Measurements from ENCODE around the gene FAM200B. TPM values are rescaled to one million over a fixed set of nuclear protein-coding genes. Genes with fewer than 3 reads are reported as not detected.

The FAM200B gene
- total RNA-seq, 1 donor from 2014 or later: 20.6 TPM

DNA sequence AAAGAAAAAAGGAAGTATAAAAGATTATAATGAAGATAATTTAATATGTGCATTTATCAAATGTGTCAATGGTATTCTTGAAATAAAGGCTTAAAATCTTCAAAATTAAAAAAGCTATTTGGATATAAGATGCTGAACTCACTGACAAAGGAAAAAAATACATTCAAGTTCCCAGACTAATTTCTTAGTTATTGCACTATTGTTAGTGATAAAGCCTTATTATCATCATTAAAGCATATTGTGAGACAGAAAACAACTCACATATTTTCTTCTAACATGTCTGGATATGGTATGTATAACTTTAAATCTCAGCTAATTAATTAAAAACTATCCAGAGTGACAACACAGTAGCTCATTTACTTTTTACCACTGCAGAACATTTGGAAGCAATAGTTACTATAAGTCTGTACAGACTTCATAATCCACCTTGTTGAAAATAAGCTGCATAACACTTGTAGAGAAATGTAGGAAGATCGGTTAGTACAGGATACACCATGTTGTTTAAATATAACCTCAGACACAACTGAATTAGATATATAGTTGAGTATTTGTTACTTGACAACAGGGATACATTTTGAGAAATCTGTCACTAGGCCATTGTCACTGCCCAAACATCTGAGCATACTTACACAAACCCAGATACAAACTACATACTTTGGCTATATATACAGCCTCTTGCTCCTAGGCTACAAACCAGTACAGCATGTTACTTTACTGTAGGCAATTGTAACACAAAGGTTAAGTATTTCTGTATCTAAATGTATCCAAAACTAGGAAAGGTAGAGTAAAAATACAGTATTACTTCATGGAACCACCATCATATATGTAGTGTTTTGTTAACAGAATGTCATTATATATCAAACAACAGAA lies 12.8 kb upstream of the FAM200B start:
- DNase-seq (ENCODE audit: low read depth): no peak

DNA sequence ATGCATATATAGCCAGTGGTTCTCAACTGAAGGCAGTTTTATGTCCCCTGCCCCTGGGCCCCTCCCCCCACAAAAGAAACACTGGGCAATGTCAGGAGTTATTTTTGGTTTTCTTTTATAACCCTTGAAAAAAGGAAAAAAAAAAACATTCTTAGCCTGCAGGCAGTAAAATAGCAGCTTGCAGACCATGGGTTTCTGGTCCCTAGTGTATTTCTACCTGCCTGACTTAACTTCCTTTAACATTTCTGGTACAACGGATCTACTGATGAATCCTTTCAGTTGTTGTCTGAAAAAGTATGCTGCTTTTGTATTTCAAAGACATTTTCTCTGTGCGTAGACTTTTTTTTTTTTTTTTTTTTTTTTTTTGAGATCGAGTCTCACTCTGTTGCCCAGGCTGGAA lies 11.1 kb upstream of the FAM200B start:
- DNase-seq (ENCODE audit: low read depth): no peak

DNA sequence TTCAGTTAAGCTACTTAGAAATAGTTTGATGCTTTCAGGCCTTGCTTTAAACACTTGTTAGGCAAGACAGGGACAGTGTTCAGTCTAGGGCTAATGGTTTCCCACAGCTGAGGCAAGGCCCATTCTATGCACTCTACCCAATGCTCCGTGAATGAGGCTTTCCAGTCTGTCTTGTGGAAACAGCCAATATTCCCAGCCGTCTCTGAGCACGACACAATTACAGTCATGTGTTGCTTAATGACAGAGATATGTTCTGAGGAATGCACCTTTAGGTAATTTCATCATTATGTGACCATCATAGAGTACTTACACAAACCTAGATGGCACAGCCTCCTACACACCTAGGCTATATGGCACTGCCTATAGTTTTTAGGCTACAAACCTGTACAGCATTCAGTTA lies 9.5 kb upstream of the FAM200B start:
- no peak for DNase-seq (ENCODE audit: low read depth)

GRCh38 chr4:15673337-15673736 lies 8.3 kb upstream of the FAM200B start:
- no peak for DNase-seq (ENCODE audit: low read depth)

- DNase-seq (ENCODE audit: low read depth): no peak
Measured at GRCh38 chr4:15674046-15674445, 7.6 kb upstream of the FAM200B start.

DNA sequence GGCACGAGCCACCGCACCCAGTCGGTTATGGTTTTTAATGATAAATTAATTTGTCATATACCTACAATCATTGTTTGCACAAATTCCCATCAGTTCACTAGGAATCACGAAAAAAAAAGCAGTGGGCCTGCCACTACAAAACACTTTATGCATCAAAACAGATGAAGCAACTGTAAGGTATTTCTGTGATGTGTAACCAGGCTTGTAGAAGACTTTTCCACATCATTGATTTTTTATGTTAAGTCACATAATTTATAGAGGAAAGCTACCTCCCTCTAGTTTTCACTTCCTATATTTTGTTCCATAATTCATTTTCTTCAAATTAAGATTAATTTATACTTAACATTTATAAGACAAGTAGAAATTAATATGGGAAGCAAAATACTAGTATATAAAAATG lies 6.7 kb upstream of the FAM200B start:
- DNase-seq (ENCODE audit: low read depth): peak; percentile 79

DNA sequence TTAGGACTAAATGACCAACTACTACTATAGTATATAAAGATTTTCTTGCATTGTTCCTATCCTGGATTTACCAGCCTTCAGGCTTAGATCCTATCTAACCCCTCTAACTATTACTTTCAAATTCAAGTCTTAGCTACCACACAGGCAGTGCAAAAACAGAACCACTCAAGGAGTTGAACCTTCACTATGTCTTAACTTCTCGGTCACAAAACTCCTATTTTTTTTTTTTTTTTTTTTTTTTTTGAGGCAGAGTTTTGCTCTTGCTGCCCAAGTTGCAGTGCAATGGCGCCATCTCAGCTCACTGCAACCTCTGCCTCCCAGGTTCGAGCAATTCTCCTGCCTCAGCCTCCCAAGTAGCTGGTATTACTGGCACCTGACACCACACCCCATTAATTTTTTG lies 6.3 kb upstream of the FAM200B start:
- no peak for DNase-seq (ENCODE audit: low read depth)

DNA sequence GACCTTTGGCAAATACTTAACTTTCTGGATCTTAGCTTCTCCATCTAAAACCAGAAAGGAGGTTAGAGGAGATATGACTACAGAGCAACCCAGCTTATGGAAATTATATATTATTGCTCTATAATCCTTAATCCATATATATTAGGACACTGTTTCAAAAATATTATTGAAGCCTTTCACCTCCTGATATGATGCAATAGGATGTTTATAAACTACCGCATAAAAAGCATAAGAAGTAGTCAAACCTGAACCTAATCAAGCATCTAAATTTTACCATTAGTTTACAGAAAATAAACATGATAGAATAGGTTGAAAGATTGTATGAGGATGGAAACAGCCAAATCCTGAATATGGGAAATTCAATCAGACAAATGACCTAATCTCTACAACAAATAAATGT lies 5.6 kb upstream of the FAM200B start:
- no peak for DNase-seq (ENCODE audit: low read depth)

DNA sequence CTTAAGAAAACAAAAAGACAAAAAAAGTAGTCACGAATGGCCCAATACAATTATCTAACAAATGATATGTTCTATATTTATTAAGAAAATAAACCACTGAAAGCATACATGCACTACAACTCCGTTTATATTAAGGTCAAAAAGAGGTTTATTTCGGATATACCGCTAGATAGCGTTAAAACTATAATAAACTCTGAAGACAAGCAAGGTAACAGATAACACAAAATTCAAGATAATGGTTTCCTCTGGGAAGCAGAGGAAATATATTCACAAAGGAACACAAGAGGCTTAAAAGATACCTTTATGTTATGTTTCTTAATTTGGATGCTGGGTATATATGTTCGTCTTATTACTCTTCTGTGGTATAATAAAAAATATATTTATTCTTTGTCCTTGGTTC lies 4.7 kb upstream of the FAM200B start:
- DNase-seq (ENCODE audit: low read depth): no peak

GRCh38 chr4:15677507-15677988 lies 4.1 kb upstream of the FAM200B start:
- peak; percentile 100 for DNase-seq (ENCODE audit: low read depth)

- DNase-seq (ENCODE audit: low read depth): no peak
Measured at GRCh38 chr4:15681067-15681371, 608 bp upstream of the FAM200B start.

- no peak for DNase-seq (ENCODE audit: low read depth)
Measured at GRCh38 chr4:15682242-15683142, 865 bp downstream of the FAM200B start.

GRCh38 chr4:15683143-15683495 lies 1.5 kb downstream of the FAM200B start:
- DNase-seq (ENCODE audit: low read depth): no peak

GRCh38 chr4:15684498-15684897 lies 2.9 kb downstream of the FAM200B start:
- DNase-seq (ENCODE audit: low read depth): no peak

GRCh38 chr4:15688051-15688450 lies 6.4 kb downstream of the FAM200B start:
- DNase-seq (ENCODE audit: low read depth): no peak

GRCh38 chr4:15689540-15689939 lies 7.9 kb downstream of the FAM200B start:
- peak; percentile 52 for DNase-seq (ENCODE audit: low read depth)

- peak; percentile 89 for DNase-seq (ENCODE audit: low read depth)
Measured at GRCh38 chr4:15690020-15690809, 8.6 kb downstream of the FAM200B start.

- DNase-seq (ENCODE audit: low read depth): no peak
Measured at GRCh38 chr4:15691346-15692135, 9.9 kb downstream of the FAM200B start.

DNA sequence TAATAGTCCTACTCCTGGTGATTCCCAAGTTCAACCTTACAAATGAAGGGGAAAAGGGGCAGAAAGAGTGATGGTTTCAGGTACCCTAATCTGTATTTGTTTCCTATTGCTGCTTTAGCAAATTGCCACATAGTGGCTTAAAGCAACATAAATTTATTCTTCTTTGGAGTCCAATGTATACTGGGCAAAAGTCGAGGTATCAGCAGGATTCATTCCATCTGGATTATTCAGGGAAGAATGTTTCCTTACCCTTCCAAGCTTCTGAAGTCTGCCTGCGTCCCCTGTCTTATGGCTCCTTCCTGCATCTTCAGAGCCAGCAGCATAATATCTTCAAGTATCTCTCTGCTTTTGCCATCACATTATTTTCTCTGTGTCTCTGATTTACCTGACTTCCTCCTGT lies 11.0 kb downstream of the FAM200B start:
- DNase-seq (ENCODE audit: low read depth): no peak

DNA sequence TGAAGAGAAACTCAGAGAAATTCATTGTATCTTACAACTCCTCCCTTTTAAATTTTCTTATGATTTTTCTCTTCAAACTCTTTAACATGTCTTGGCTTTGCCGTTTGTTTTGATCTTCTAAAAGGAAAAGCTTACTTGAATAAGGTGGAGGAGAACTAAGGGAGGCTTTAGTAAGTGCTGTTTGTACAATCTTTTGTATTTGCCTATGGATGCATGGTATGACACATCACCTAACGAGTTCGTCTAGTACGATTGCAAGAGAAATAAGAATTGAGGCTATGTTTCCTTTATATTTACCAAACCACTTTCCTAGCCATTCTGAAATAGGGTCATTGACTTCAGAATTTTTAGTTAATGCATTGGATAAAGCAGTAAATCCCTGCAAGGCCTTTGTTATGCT lies 12.8 kb downstream of the FAM200B start:
- peak; percentile 72 for DNase-seq (ENCODE audit: low read depth)

GRCh38 chr4:15695240-15695699 lies 13.6 kb downstream of the FAM200B start:
- DNase-seq (ENCODE audit: low read depth): peak; percentile 98
